ENCODE data around the gene RSBN1L.

Gene RSBN1L

DNA sequence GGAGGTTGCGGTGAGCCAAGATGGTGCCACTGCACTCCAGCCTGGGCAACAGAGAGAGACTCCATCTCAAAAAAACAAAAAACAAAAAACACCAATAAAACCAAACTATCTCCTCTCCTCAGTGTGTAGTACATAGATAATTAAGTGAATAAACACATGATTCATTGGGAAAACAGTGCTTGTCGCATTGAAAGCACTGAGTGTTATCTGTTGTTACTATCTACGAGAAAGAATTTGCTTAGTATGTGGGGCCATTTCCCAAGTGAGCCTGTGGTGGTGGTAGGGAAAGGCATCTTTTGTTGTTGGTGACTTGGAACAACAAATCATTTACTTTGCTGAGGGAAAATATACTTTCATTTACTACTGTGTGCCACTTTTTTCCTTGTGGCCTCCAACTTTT lies 42.6 kb downstream of the RSBN1L start:
- TF ChIP-seq, protein P1, sequence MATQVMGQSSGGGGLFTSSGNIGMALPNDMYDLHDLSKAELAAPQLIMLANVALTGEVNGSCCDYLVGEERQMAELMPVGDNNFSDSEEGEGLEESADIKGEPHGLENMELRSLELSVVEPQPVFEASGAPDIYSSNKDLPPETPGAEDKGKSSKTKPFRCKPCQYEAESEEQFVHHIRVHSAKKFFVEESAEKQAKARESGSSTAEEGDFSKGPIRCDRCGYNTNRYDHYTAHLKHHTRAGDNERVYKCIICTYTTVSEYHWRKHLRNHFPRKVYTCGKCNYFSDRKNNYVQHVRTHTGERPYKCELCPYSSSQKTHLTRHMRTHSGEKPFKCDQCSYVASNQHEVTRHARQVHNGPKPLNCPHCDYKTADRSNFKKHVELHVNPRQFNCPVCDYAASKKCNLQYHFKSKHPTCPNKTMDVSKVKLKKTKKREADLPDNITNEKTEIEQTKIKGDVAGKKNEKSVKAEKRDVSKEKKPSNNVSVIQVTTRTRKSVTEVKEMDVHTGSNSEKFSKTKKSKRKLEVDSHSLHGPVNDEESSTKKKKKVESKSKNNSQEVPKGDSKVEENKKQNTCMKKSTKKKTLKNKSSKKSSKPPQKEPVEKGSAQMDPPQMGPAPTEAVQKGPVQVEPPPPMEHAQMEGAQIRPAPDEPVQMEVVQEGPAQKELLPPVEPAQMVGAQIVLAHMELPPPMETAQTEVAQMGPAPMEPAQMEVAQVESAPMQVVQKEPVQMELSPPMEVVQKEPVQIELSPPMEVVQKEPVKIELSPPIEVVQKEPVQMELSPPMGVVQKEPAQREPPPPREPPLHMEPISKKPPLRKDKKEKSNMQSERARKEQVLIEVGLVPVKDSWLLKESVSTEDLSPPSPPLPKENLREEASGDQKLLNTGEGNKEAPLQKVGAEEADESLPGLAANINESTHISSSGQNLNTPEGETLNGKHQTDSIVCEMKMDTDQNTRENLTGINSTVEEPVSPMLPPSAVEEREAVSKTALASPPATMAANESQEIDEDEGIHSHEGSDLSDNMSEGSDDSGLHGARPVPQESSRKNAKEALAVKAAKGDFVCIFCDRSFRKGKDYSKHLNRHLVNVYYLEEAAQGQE (IDR thresholded peaks at IDR 0.05; ENCODE audit: insufficient read depth in 1 of 2, low read depth in 2 of 2, low read length in 2 of 2), result no peak
- peak; percentile 37; the same call in 1 of the 2 replicates for TF ChIP-seq SIN3A (IDR thresholded peaks at IDR 0.05; ENCODE audit: borderline replicate concordance, insufficient read depth, low read length)

DNA sequence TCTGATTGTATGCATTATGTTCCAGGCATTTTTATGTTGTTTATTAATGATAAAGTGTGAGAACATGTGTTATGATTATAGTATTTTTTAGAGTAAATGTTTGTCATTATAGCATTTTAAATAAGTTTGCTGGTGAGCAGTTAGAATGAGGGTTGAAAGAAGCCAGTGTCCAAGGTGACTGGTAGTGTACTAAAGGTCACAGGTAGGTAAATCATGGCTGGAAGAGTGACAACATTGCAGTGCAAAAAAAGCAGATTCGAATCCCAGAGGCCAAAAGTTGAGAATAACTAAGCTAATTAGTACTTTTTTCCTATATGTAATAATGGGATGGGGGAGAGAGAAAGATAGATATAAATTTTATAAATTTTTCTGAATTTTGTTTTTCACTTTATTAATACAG lies 44.0 kb downstream of the RSBN1L start:
- TF ChIP-seq POLR2AphosphoS5 (IDR thresholded peaks at IDR 0.05; ENCODE audit: low read depth, low read length), result no peak

DNA sequence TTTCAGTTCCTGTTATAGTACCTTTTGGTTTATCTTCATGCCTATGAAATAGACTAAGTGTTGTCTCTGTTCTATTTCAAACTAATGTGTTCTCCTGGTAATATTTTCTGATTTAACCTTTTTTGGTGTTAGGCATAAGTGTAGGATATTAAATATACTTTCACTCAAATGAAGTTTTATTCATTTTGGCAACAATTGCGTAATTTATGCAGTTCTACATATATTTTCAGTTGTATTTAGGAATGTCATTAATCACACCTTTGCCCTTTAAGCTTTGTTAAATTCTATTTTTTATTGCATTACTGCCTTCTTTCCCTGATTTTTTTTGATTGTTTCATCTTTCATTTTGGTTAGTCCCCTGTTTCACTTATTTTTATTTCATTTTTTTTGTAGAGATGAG lies 47.3 kb downstream of the RSBN1L start:
- TF ChIP-seq, protein P1 (IDR thresholded peaks at IDR 0.05; ENCODE audit: insufficient read depth in 1 of 2, low read depth in 2 of 2, low read length in 2 of 2), result no peak
- no peak for TF ChIP-seq SIN3A (IDR thresholded peaks at IDR 0.05; ENCODE audit: borderline replicate concordance, insufficient read depth, low read length)
- TF ChIP-seq POLR2AphosphoS5 (IDR thresholded peaks at IDR 0.05; ENCODE audit: low read depth, low read length), result no peak
- TF ChIP-seq FOXP2 (optimal IDR thresholded peaks at IDR 0.05; ENCODE audit: borderline replicate concordance, extremely low read depth, extremely low read length, insufficient read depth), result no peak
- no peak for TF ChIP-seq TAF1 (IDR thresholded peaks at IDR 0.05; ENCODE audit: borderline replicate concordance, insufficient read depth, low read length)

DNA sequence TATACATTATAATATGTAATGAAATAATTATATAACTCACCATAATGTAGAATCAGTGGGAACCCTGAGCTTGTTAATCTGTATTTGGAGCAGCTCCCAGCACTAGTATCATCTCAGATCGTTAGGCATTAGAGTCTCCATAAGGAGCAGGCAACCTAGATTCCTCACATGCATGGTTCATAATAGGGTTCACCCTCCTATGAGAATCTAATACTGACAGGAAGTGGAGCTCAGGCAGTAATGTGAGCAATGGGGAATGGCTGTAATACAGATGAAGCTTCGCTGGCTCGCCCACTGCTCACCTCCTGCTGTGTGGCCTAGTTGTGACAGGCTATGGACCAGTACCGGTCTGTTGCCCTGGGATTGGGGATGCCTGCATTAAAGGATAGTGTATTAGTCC lies 49.5 kb downstream of the RSBN1L start:
- TF ChIP-seq, protein P1 (IDR thresholded peaks at IDR 0.05; ENCODE audit: insufficient read depth in 1 of 2, low read depth in 2 of 2, low read length in 2 of 2), result no peak
- TF ChIP-seq SIN3A (IDR thresholded peaks at IDR 0.05; ENCODE audit: borderline replicate concordance, insufficient read depth, low read length) (no peak), TAF1 (IDR thresholded peaks at IDR 0.05; ENCODE audit: borderline replicate concordance, insufficient read depth, low read length) (no peak), POLR2AphosphoS5 (IDR thresholded peaks at IDR 0.05; ENCODE audit: low read depth, low read length) (no peak), FOXP2 (optimal IDR thresholded peaks at IDR 0.05; ENCODE audit: borderline replicate concordance, extremely low read depth, extremely low read length, insufficient read depth) (no peak)

DNA sequence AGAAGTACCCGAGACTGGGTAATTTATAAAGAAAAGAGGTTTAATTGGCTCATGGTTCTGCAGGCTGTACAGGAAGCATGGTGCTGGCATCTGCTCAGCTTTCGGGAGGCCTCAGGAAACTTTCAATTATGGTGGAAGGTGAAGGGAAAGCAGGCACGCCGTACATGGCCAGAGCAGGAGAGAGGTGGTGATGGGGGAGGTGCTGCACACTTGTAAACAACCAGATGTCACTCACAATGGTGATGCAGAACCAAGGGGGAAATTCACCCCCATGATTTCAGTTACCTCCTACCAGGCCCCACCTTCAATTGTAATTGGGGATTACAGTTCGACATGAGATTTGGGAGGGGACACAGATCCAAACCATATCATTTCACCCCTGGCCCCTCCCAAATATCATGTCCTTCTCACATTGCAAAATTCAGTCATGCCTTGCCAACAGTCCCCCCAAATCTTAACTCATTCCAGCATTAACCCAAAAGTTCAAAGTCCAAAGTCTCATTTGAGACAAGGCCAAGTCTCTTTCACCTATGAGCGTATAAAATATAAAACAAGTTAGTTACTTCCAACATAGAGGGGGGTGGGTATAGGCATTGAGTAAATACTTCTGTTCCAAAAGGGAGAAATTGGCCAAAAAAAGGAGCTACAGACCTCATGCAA lies 50.0 kb downstream of the RSBN1L start:
- TF ChIP-seq, protein P1 (IDR thresholded peaks at IDR 0.05; ENCODE audit: insufficient read depth in 1 of 2, low read depth in 2 of 2, low read length in 2 of 2), result no peak
- no peak for TF ChIP-seq SIN3A (IDR thresholded peaks at IDR 0.05; ENCODE audit: borderline replicate concordance, insufficient read depth, low read length)
- TF ChIP-seq TAF1 (IDR thresholded peaks at IDR 0.05; ENCODE audit: borderline replicate concordance, insufficient read depth, low read length), result no peak
- TF ChIP-seq POLR2AphosphoS5 (IDR thresholded peaks at IDR 0.05; ENCODE audit: low read depth, low read length), result no peak
- TF ChIP-seq FOXP2 (optimal IDR thresholded peaks at IDR 0.05; ENCODE audit: borderline replicate concordance, extremely low read depth, extremely low read length, insufficient read depth), result no peak
